Fibroblast of lung (primary cell): Measurements from ENCODE around the gene IP6K2. TPM values are rescaled to one million over a fixed set of nuclear protein-coding genes. Genes with fewer than 3 reads are reported as not detected.
"Not testable (repeated sequence)": the region's sequence is repeated elsewhere in the genome, so short reads cannot be mapped to it uniquely, and the experiment has no call there.

Experiments used
- DNase-seq, 2 donors: peaks; one replicate each; pipeline versions ENCODE4 v3.0.0 to v3.0.0-alpha.2; 2010; ENCODE audit warnings: low read depth in 2 of 2
- H2AFZ ChIP-seq: 2 replicates; pipeline ENCODE4 v1.5.1; 2012; ENCODE audit warnings: low read length, control low read depth, inconsistent platforms
- H3K27ac ChIP-seq: 2 replicates; pipeline ENCODE4 v1.5.1; 2011; ENCODE audit warnings: low read length, control low read depth; ENCODE audit not compliant: insufficient read depth
- H3K27me3 ChIP-seq: 2 replicates; pipeline ENCODE4 v1.5.1; 2011; ENCODE audit warnings: mild to moderate bottlenecking, low read length; ENCODE audit not compliant: control insufficient read depth, insufficient read depth
- H3K36me3 ChIP-seq: 2 replicates; pipeline ENCODE4 v1.5.1; 2011; ENCODE audit warnings: low read length; ENCODE audit not compliant: control insufficient read depth, insufficient read depth
- H3K4me1 ChIP-seq: 2 replicates; pipeline ENCODE4 v1.5.1; 2011; ENCODE audit warnings: low read length; ENCODE audit not compliant: control insufficient read depth, insufficient read depth; ENCODE audit errors: extremely low read depth
- H3K4me2 ChIP-seq: 2 replicates; pipeline ENCODE4 v1.5.1; 2011; ENCODE audit warnings: low read length, control low read depth; ENCODE audit not compliant: insufficient read depth; ENCODE audit errors: extremely low read depth
- H3K4me3 ChIP-seq, 4 experiments: fragments of 200-600 bp in 1 of 4; sonication (generic) in 1 of 4; replicated peaks in 1 of 4; 2 replicates each; pipeline ENCODE4 v1.5.1; 2011 to 2016; ENCODE audit warnings: low read length in 4 of 4, low read depth in 3 of 4, mild to moderate bottlenecking in 3 of 4, control low read depth in 2 of 4, inconsistent platforms in 1 of 4, mixed read lengths in 1 of 4; ENCODE audit not compliant: insufficient read depth in 1 of 4; ENCODE audit errors: control extremely low read depth in 1 of 4
- H3K79me2 ChIP-seq: 2 replicates; pipeline ENCODE4 v1.5.1; 2012; ENCODE audit warnings: mild to moderate bottlenecking, low read length, inconsistent platforms; ENCODE audit not compliant: control insufficient read depth, insufficient read depth
- H3K9ac ChIP-seq: 2 replicates; pipeline ENCODE4 v1.5.1; 2011; ENCODE audit warnings: mild to moderate bottlenecking, low read length, control low read depth; ENCODE audit not compliant: insufficient read depth
- H3K9me3 ChIP-seq: 2 replicates; pipeline ENCODE4 v1.5.1; 2012; ENCODE audit warnings: low read depth, low read length; ENCODE audit not compliant: control insufficient read depth, insufficient read depth
- H4K20me1 ChIP-seq: 2 replicates; pipeline ENCODE4 v1.5.1; 2011; ENCODE audit warnings: low read length; ENCODE audit not compliant: control insufficient read depth, insufficient read depth; ENCODE audit errors: extremely low read depth
- CTCF ChIP-seq, 2 donors: IDR thresholded peaks in 1 of 2; conservative IDR thresholded peaks in 1 of 2; 1 replicate in 1 of 2; 2 replicates in 1 of 2; pipeline ENCODE4 v1.5.1; 2011 to 2012; ENCODE audit warnings: low read length in 2 of 2, control low read depth in 1 of 2, inconsistent platforms in 1 of 2, low read depth in 1 of 2, mild to moderate bottlenecking in 1 of 2
- EZH2 ChIP-seq: IDR thresholded peaks from 2 replicates; pipeline ENCODE4 v1.5.1; 2012; ENCODE audit warnings: low read length, control low read depth, mild to moderate bottlenecking; ENCODE audit errors: missing control alignments
- polyA plus RNA-seq, 2 donors: library from polyadenylated mRNA; depleted of rRNA in 1 of 2; stranded (reverse) in 1 of 2; unstranded in 1 of 2; fragments of >200 nt; gene quantifications; 2 replicates each; pipeline ENCODE4 v1.2.1, GENCODE V29; 2011 to 2012; ENCODE audit warnings: missing spikeins in 1 of 2
- total RNA-seq: library from RNA; depleted of rRNA; stranded (reverse); fragments of >200 nt; gene quantifications from 2 replicates; pipeline ENCODE4 v1.2.1, GENCODE V29; 2014

IP6K2 gene
- total and polyA plus RNA-seq, 2 donors (not counting 1 experiment from before 2014, with no cell fraction given), result 53.5 to 58.9 TPM

GRCh38 chr3:48759531-48759930 is 42.5 kb upstream of the IP6K2 start:
- H3K27ac ChIP-seq, H3K36me3 ChIP-seq, H3K27me3 ChIP-seq, H3K4me1 ChIP-seq, DNase-seq, H3K79me2 ChIP-seq, H3K9ac ChIP-seq, H3K4me2 ChIP-seq, H2AFZ ChIP-seq, H3K4me3 ChIP-seq, H4K20me1 ChIP-seq, H3K9me3 ChIP-seq: not testable (repeated sequence)

DNA sequence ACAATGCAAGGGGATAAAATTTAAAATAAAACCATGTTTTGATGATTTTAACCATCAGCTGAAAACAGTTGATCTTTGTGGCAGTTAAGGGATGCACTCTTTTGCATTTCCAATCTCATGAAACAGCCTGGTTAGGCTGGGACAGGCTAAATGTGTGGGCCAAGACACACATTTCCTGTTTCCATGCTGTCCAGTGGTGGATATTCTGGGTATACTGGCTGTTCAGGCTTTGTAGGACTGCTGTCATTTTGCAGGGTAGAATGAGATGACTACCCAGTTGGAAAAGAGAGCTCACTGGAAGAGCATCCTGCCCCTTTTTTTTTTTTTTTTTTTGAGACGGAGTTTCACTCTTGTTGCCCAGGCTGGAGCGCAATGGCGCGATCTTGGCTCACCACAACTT is 42.0 kb upstream of the IP6K2 start:
- DNase-seq, result no peak
- no peaks in the 10 kb centered on the region for H3K79me2 ChIP-seq
- H3K9me3 ChIP-seq, result no peaks in the 10 kb centered on the region
- H3K4me1 ChIP-seq, result no peaks in the 10 kb centered on the region
- no peaks in the 10 kb centered on the region for H3K27me3 ChIP-seq
- no peak overlapping the region for H3K4me3 ChIP-seq
- H4K20me1 ChIP-seq, result no peaks in the 10 kb centered on the region
- no peak overlapping the region for H3K27ac ChIP-seq
- no peaks in the 10 kb centered on the region for H3K36me3 ChIP-seq
- no peak overlapping the region for H3K9ac ChIP-seq
- TF ChIP-seq EZH2 (no peak), CTCF (conservative IDR thresholded peaks at IDR 0.05 in 1 of 2, IDR thresholded peaks at IDR 0.05 in 1 of 2; ENCODE audit: low read depth in 1 of 2, low read length in 2 of 2) (no peak)
- H3K4me2 ChIP-seq, result no peak overlapping the region
- no peak overlapping the region for H2AFZ ChIP-seq

DNA sequence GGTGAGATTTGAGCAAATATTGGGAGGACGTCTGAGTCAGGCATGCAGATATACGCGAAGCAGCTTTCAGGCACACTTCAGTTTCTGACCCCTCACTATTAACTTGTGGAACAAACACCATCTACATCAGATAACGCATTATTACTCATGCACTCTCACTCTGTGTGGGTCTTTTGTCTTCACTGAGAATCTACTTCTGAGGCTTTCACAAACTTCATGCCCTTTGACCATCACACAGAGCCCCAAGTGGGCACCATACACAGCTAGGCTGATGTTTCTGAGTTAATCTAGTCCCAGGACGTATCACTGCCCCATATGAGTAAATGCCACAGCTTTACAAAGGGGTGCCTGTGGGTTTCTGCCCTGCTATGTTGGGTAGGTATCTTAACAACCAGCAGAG is 39.6 kb upstream of the IP6K2 start:
- Histone ChIP-seq H3K4me3 (no peak overlapping the region), H3K79me2 (no peaks in the 10 kb centered on the region), H3K27ac (no peak overlapping the region), H3K4me1 (no peaks in the 10 kb centered on the region), H2AFZ (no peak overlapping the region), H4K20me1 (no peaks in the 10 kb centered on the region), H3K36me3 (no peaks in the 10 kb centered on the region), H3K9me3 (no peaks in the 10 kb centered on the region), H3K27me3 (no peaks in the 10 kb centered on the region), H3K9ac (no peak overlapping the region), H3K4me2 (no peak overlapping the region)
- TF ChIP-seq EZH2, result no peak
- TF ChIP-seq CTCF (conservative IDR thresholded peaks at IDR 0.05 in 1 of 2, IDR thresholded peaks at IDR 0.05 in 1 of 2; ENCODE audit: low read depth in 1 of 2, low read length in 2 of 2), result no peak
- peak in 1 of 2 donors; percentile 45 for DNase-seq

- TF ChIP-seq EZH2 (no peak), CTCF (conservative IDR thresholded peaks at IDR 0.05 in 1 of 2, IDR thresholded peaks at IDR 0.05 in 1 of 2; ENCODE audit: low read depth in 1 of 2, low read length in 2 of 2) (no peak)
- no peak overlapping the region for H3K4me3 ChIP-seq
- no peaks in the 10 kb centered on the region for H4K20me1 ChIP-seq
- H3K4me2 ChIP-seq, result no peak overlapping the region
- no peak overlapping the region for H3K9ac ChIP-seq
- no peak overlapping the region for H2AFZ ChIP-seq
- no peak overlapping the region for H3K27ac ChIP-seq
- no peaks in the 10 kb centered on the region for H3K27me3 ChIP-seq
- H3K9me3 ChIP-seq, result no peaks in the 10 kb centered on the region
- H3K4me1 ChIP-seq, result no peaks in the 10 kb centered on the region
- no peak for DNase-seq
- peaks cover 3% of the 10 kb centered on the region for H3K36me3 ChIP-seq
- H3K79me2 ChIP-seq, result no peaks in the 10 kb centered on the region
These were observed 33.8 kb upstream of the IP6K2 start for GRCh38 chr3:48750856-48751255.
